Measurements from ENCODE around the gene IFI30. TPM values are rescaled to one million over a fixed set of nuclear protein-coding genes. Genes with fewer than 3 reads are reported as not detected.

IFI30 gene
- total RNA-seq, 1 experiment from 2014 or later = 23.6 TPM

GRCh38 chr19:18218159-18218558 lies 44.5 kb downstream of the IFI30 start:
- no peak overlapping the region for H3K27ac Mint-ChIP-seq
- no peaks in the 10 kb centered on the region for H3K27me3 ChIP-seq (ENCODE audit: insufficient read depth, low read length)
- no peaks in the 10 kb centered on the region for H3K79me2 ChIP-seq (ENCODE audit: insufficient read depth, low read length)
- no peaks in the 10 kb centered on the region for H3K9me3 ChIP-seq (ENCODE audit: control insufficient read depth, low read depth, low read length)
- no peak overlapping the region for H3K23ac ChIP-seq (ENCODE audit: insufficient read length, low read depth, low read length)
- H2BK20ac ChIP-seq (ENCODE audit: low read depth, low read length, poor library complexity, severe bottlenecking) = no peak overlapping the region
- H3K9me3 Mint-ChIP-seq = no peaks in the 10 kb centered on the region
- H3K36me3 Mint-ChIP-seq (ENCODE audit: insufficient read depth in 1 of 3, low read depth in 3 of 3) = peaks cover 0 to 3% (median 0%) of the 10 kb centered on the region in 3 experiments; a peak in 2 of 7 replicates
- no peaks in the 10 kb centered on the region for H3K79me1 ChIP-seq (ENCODE audit: insufficient read depth, low read depth, low read length, poor library complexity, severe bottlenecking)
- peaks cover 5% of the 10 kb centered on the region for H3K27me3 Mint-ChIP-seq (ENCODE audit: low read depth)
- no peak overlapping the region for H2BK120ac ChIP-seq (ENCODE audit: low read depth, low read length, poor library complexity, severe bottlenecking)
- no peak for TF ChIP-seq CTCF (conservative IDR thresholded peaks at IDR 0.05)
- no peak overlapping the region for H3K27ac ChIP-seq (ENCODE audit: insufficient read length, low read depth, low read length)
- H3K14ac ChIP-seq (ENCODE audit: insufficient read depth, low read length) = no peak overlapping the region
- no peaks in the 10 kb centered on the region for H3K23me2 ChIP-seq (ENCODE audit: insufficient read length, low read depth, low read length, poor library complexity, severe bottlenecking)
- no peak overlapping the region for H3T11ph ChIP-seq (ENCODE audit: low read length)
- H4K5ac ChIP-seq (ENCODE audit: insufficient read length, low read depth, low read length) = no peak overlapping the region
- H3K18ac ChIP-seq (ENCODE audit: insufficient read length, low read depth, low read length) = no peak overlapping the region
- H2AFZ ChIP-seq (ENCODE audit: low read length) = no peak overlapping the region
- H3K4me2 ChIP-seq (ENCODE audit: insufficient read depth, insufficient read length, low read length) = no peak overlapping the region
- no peaks in the 10 kb centered on the region; the same call in 1 of the 2 replicates for H3K4me1 ChIP-seq (ENCODE audit: insufficient read depth, low read length)
- H2BK5ac ChIP-seq (ENCODE audit: insufficient read length, low read length) = no peak overlapping the region
- no peak for DNase-seq
- WGBS (ENCODE audit: extremely low coverage, insufficient read length, low lambda C conversion rate) = no CpG with 5 or more reads among the region's 17 CpGs
- H4K20me1 ChIP-seq (ENCODE audit: control insufficient read depth, insufficient read depth, insufficient read length) = no peaks in the 10 kb centered on the region
- no peak overlapping the region for H3K4ac ChIP-seq (ENCODE audit: low read depth, low read length)
- H3K4me3 Mint-ChIP-seq = no peak overlapping the region
- H3K4me1 Mint-ChIP-seq = peaks cover 14 to 19% of the 10 kb centered on the region in 2 experiments
- no peak overlapping the region for H2BK15ac ChIP-seq (ENCODE audit: low read depth, low read length)
- H4K91ac ChIP-seq (ENCODE audit: insufficient read length, low read depth, low read length) = no peak overlapping the region
- no peak overlapping the region for H2AK5ac ChIP-seq (ENCODE audit: insufficient read length, low read length)
- H3K56ac ChIP-seq (ENCODE audit: insufficient read length, low read depth, low read length) = no peak overlapping the region
- no peak overlapping the region for H2BK12ac ChIP-seq (ENCODE audit: insufficient read length, low read depth, low read length)
- H4K8ac ChIP-seq (replicated peaks; ENCODE audit: insufficient read length, low read depth, low read length) = no peak overlapping the region
- H3K9ac ChIP-seq (ENCODE audit: extremely low read depth, insufficient read length, low read length) = no peak overlapping the region
